ENCODE measurements around the gene PEG3.

DNA sequence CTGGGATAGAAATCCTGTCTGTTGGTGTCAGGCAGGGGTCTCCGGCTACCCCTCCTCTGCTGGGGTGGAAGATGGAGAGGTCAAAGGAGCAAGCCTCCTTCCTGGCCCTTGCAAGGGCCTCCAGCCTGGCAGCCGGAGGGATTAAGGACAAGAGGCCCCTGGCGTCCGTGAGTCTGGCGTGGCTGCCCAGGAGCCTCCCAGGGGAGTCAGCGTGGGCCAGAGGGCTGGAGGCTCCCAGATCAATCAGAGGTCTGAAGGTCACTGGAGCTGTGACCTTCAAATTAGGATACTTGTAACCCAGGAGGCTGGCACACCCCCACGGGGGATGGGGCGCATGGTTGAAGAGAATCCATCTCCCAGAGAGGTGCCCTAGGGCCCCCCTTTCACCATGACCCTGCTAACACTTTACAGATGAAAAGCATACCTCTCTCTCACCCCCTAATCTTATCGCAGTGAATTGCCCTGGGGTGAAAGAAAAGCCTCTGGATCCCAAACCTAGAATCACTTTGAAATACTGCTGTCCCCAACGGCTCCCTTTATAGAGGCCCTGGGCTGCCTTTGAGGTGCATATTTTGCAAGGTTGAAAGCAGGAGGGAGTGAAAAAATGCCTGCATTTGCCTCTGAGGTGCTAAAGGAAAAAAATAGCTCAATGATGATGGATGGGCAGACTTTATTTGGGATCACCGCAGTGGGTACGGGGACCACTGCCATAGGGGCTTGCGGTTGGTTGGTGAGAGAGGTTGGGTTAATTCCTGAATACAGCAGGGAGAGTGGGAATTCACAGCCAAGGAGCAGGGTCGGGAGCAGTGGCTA, 44.9 kb upstream of the PEG3 start:
- TF ChIP-seq, protein P1, sequence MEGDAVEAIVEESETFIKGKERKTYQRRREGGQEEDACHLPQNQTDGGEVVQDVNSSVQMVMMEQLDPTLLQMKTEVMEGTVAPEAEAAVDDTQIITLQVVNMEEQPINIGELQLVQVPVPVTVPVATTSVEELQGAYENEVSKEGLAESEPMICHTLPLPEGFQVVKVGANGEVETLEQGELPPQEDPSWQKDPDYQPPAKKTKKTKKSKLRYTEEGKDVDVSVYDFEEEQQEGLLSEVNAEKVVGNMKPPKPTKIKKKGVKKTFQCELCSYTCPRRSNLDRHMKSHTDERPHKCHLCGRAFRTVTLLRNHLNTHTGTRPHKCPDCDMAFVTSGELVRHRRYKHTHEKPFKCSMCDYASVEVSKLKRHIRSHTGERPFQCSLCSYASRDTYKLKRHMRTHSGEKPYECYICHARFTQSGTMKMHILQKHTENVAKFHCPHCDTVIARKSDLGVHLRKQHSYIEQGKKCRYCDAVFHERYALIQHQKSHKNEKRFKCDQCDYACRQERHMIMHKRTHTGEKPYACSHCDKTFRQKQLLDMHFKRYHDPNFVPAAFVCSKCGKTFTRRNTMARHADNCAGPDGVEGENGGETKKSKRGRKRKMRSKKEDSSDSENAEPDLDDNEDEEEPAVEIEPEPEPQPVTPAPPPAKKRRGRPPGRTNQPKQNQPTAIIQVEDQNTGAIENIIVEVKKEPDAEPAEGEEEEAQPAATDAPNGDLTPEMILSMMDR (IDR thresholded peaks at IDR 0.05) = no peak
- TF ChIP-seq POLR2A (IDR thresholded peaks at IDR 0.05) (no peak), EP300 (IDR thresholded peaks at IDR 0.05) (no peak), POLR2AphosphoS5 (IDR thresholded peaks at IDR 0.05) (no peak)
